Epithelial cell of esophagus (primary cell): Measurements from ENCODE around the gene PPP1R2C.

Experiments
- DNase-seq: peaks from one replicate; pipeline ENCODE4 v3.0.0; 2010; ENCODE audit warnings: low read depth
- H3K4me3 ChIP-seq: 2 replicates; pipeline ENCODE4 v1.5.1; 2011; ENCODE audit warnings: mild to moderate bottlenecking, low read length, control low read depth
- TF ChIP-seq, protein P1 (sequence below): IDR thresholded peaks from 2 replicates; pipeline ENCODE4 v1.5.1; 2011; ENCODE audit warnings: low read depth, mild to moderate bottlenecking, low read length, control low read depth, inconsistent platforms; ENCODE audit not compliant: insufficient read depth; ENCODE audit errors: missing control alignments

The PPP1R2C gene

DNA sequence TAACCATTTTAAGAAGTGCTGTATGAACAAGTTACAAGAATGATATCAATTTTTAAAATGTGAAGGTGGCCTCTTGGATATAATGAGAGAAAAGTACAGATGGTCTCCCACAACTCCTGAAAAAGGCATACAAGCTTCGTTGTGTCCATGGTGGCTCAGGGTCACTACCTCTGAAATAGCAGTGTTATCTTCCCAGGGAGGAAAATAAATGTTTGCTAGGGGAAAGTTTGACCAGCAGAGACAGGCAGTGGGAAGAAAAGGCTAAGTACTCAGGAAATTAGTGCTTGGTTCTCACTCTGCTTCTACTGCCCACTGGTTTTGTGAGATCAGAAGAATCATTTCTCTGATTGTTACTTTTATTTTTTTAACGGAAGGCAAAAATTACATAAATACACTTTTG, 39.4 kb downstream of the PPP1R2C start:
- DNase-seq = no peak
- H3K4me3 ChIP-seq = no peak overlapping the region
- TF ChIP-seq, protein P1, sequence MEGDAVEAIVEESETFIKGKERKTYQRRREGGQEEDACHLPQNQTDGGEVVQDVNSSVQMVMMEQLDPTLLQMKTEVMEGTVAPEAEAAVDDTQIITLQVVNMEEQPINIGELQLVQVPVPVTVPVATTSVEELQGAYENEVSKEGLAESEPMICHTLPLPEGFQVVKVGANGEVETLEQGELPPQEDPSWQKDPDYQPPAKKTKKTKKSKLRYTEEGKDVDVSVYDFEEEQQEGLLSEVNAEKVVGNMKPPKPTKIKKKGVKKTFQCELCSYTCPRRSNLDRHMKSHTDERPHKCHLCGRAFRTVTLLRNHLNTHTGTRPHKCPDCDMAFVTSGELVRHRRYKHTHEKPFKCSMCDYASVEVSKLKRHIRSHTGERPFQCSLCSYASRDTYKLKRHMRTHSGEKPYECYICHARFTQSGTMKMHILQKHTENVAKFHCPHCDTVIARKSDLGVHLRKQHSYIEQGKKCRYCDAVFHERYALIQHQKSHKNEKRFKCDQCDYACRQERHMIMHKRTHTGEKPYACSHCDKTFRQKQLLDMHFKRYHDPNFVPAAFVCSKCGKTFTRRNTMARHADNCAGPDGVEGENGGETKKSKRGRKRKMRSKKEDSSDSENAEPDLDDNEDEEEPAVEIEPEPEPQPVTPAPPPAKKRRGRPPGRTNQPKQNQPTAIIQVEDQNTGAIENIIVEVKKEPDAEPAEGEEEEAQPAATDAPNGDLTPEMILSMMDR = no peak

DNA sequence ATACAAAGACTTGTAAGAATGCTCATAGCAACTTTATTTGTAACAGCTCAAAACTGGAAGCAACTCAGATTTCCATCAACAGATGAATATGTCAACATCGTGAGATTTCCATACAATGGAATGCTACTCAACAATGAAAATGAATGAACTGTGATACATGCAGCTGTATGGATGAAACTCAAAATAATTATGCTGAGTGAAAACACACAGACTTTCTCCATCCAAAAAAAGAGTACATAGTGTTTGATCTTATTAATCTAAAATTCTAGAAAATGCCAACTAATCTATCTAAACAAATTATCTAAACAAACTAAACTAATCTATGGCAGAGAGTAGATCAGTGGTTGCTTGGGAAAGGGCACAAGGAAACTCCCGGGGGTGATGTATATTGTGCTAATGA, 42.7 kb downstream of the PPP1R2C start:
- TF ChIP-seq, protein P1 = no peak
- no peak for DNase-seq
- H3K4me3 ChIP-seq = no peak overlapping the region

DNA sequence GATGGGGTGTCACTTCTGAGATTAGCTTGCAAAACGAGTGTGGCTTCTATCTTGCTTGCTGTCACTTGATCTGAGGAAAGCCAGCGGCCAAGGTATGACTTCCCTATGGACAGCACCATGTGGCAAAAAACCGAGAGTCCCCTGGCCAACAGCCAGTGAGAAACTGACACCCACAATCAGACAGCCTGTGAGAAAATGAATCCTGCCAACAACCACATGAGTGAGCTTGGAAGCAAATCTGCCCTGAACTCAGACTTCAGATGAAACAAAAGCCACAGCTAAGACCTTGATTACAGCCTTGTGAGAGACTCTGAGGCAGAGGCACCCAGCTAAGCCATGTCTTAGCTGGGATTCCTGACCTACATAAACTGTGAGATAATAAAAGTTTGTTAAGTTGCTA, 45.5 kb downstream of the PPP1R2C start:
- TF ChIP-seq, protein P1 = no peak
- H3K4me3 ChIP-seq = no peak overlapping the region
- DNase-seq = no peak
